Activated naive CD4-positive, alpha-beta T cell treated with anti-CD3 and anti-CD28 coated beads for 36 hours (primary cell): ENCODE measurements around the gene DHRS1. TPM values are rescaled to one million over a fixed set of nuclear protein-coding genes. Genes with fewer than 3 reads are reported as not detected.

Experiments used
- CTCF ChIA-PET: fragments of 350-600 bp; sonication (Branson Sonifier 250); formaldehyde crosslinking; loops from one replicate; lab custom pipeline; 2021; ENCODE audit warnings: antibody characterized with exemption; lab: Charles Lee
- DNase-seq: peaks from one replicate; pipeline ENCODE4 v3.0.0-alpha.2; 2020
- H3K27ac Mint-ChIP-seq: one replicate; pipeline ENCODE4 v1.8.0; 2021; ENCODE audit warnings: mild to moderate bottlenecking, mixed read lengths
- H3K27me3 Mint-ChIP-seq: one replicate; pipeline ENCODE4 v1.8.0; 2021; ENCODE audit warnings: low read depth, mixed read lengths
- H3K36me3 Mint-ChIP-seq: one replicate; pipeline ENCODE4 v1.8.0; 2021; ENCODE audit warnings: low read depth, mixed read lengths
- H3K4me1 Mint-ChIP-seq: one replicate; pipeline ENCODE4 v1.8.0; 2021; ENCODE audit warnings: low read depth, mixed read lengths
- H3K4me3 Mint-ChIP-seq: one replicate; pipeline ENCODE4 v1.8.0; 2021; ENCODE audit warnings: mild to moderate bottlenecking, moderate library complexity, mixed read lengths
- H3K9me3 Mint-ChIP-seq: one replicate; pipeline ENCODE4 v1.8.0; 2021; ENCODE audit warnings: mixed read lengths
- intact Hi-C: fragments of 100-400 bp; cut with micrococcal nuclease; formaldehyde crosslinking; loops from one replicate; pipeline ENCODE4 v1.15.1; 2023
- total RNA-seq, 2 experiments: library from RNA; stranded (reverse); gene quantifications; one replicate each; pipeline ENCODE4 v1.2.3, GENCODE V29; 2021

Gene DHRS1
- total RNA-seq, 2 experiments from 2014 or later = 11.8 to 13.8 TPM

- no peak overlapping the region for H3K4me3 Mint-ChIP-seq
- no peaks in the 10 kb centered on the region for H3K9me3 Mint-ChIP-seq
- peaks cover 7% of the 10 kb centered on the region for H3K36me3 Mint-ChIP-seq
- no peaks in the 10 kb centered on the region for H3K27me3 Mint-ChIP-seq
- intact Hi-C loops = no loop called here
- CTCF ChIA-PET = interaction anchor here (0.5 to 1.4 kb wide), 3 partner anchors 12 to 74 kb away, joined by 3 to 9 read pairs (median 4); no protein-coding TSS in a partner anchor
- no peaks in the 10 kb centered on the region for H3K4me1 Mint-ChIP-seq
- DNase-seq = no peak
- no peak overlapping the region for H3K27ac Mint-ChIP-seq
Measured at GRCh38 chr14:24258548-24259265, 40.9 kb downstream of the DHRS1 start.

- Mint-ChIP-seq H3K36me3 (peaks cover 8% of the 10 kb centered on the region), H3K27ac (no peak overlapping the region), H3K4me3 (no peak overlapping the region), H3K27me3 (no peaks in the 10 kb centered on the region), H3K9me3 (no peaks in the 10 kb centered on the region), H3K4me1 (no peaks in the 10 kb centered on the region)
- intact Hi-C loops = no loop called here
- DNase-seq = no peak
- CTCF ChIA-PET = interaction anchor here (1.4 to 2.0 kb wide), 2 partner anchors 11 to 13 kb away, joined by 7 to 9 read pairs; partner anchors contain the start of gene RABGGTA
Measured at GRCh38 chr14:24258119-24258518, 41.5 kb downstream of the DHRS1 start.

- H3K4me1 Mint-ChIP-seq = no peaks in the 10 kb centered on the region
- no peak for DNase-seq
- H3K27me3 Mint-ChIP-seq = no peaks in the 10 kb centered on the region
- no peak overlapping the region for H3K27ac Mint-ChIP-seq
- intact Hi-C loops = no loop called here
- H3K4me3 Mint-ChIP-seq = no peak overlapping the region
- peaks cover 8% of the 10 kb centered on the region for H3K36me3 Mint-ChIP-seq
- CTCF ChIA-PET = interaction anchor here (1.2 to 2.0 kb wide), 3 partner anchors 10 to 41 kb away, joined by 3 to 9 read pairs (median 7); partner anchors contain the start of genes MDP1 and RABGGTA
- H3K9me3 Mint-ChIP-seq = no peaks in the 10 kb centered on the region
Measured at GRCh38 chr14:24256960-24257359, 42.6 kb downstream of the DHRS1 start.

- CTCF ChIA-PET = interaction anchor here (1.2 to 2.3 kb wide), 3 partner anchors 15 to 40 kb away, joined by 3 to 7 read pairs (median 7); partner anchors contain the start of genes MDP1 and RABGGTA
- intact Hi-C loops = no loop called here
- DNase-seq = no peak
- no peak overlapping the region for H3K27ac Mint-ChIP-seq
- no peaks in the 10 kb centered on the region for H3K27me3 Mint-ChIP-seq
- H3K36me3 Mint-ChIP-seq = peaks cover 8% of the 10 kb centered on the region
- H3K9me3 Mint-ChIP-seq = no peaks in the 10 kb centered on the region
- H3K4me1 Mint-ChIP-seq = no peaks in the 10 kb centered on the region
- H3K4me3 Mint-ChIP-seq = no peak overlapping the region
Measured at GRCh38 chr14:24255931-24256711, 43.5 kb downstream of the DHRS1 start.

GRCh38 chr14:24255438-24255837, 44.1 kb downstream of the DHRS1 start:
- CTCF ChIA-PET = interaction anchor here (2.3 kb wide), 1 partner anchor 16 kb away, joined by 7 read pairs; the partner anchor contains the start of gene RABGGTA
- H3K36me3 Mint-ChIP-seq = peaks cover 8% of the 10 kb centered on the region
- no peak overlapping the region for H3K27ac Mint-ChIP-seq
- no peaks in the 10 kb centered on the region for H3K27me3 Mint-ChIP-seq
- no peak for DNase-seq
- no peak overlapping the region for H3K4me3 Mint-ChIP-seq
- H3K4me1 Mint-ChIP-seq = peaks cover 5% of the 10 kb centered on the region
- intact Hi-C loops = no loop called here
- no peaks in the 10 kb centered on the region for H3K9me3 Mint-ChIP-seq

GRCh38 chr14:24254630-24255392, 44.8 kb downstream of the DHRS1 start:
- Mint-ChIP-seq H3K4me3 (no peak overlapping the region), H3K9me3 (no peaks in the 10 kb centered on the region), H3K27me3 (no peaks in the 10 kb centered on the region), H3K27ac (no peak overlapping the region), H3K36me3 (peaks cover 8% of the 10 kb centered on the region), H3K4me1 (peaks cover 9% of the 10 kb centered on the region)
- no peak for DNase-seq
- CTCF ChIA-PET = interaction anchor here (2.3 kb wide), 1 partner anchor 16 kb away, joined by 7 read pairs; the partner anchor contains the start of gene RABGGTA
- intact Hi-C loops = no loop called here

- Mint-ChIP-seq H3K36me3 (peaks cover 10% of the 10 kb centered on the region), H3K27me3 (no peaks in the 10 kb centered on the region), H3K4me3 (no peak overlapping the region), H3K27ac (no peak overlapping the region), H3K9me3 (no peaks in the 10 kb centered on the region), H3K4me1 (peaks cover 16% of the 10 kb centered on the region)
- no peak for DNase-seq
- intact Hi-C loops = no loop called here
- CTCF ChIA-PET = interaction anchor here (2.3 kb wide), 1 partner anchor 17 kb away, joined by 7 read pairs; the partner anchor contains the start of gene RABGGTA
Measured at GRCh38 chr14:24253936-24254335, 45.6 kb downstream of the DHRS1 start.

GRCh38 chr14:24252289-24253124, 47.1 kb downstream of the DHRS1 start:
- DNase-seq = no peak
- H3K27ac Mint-ChIP-seq = no peak overlapping the region

GRCh38 chr14:24251880-24252288, 47.7 kb downstream of the DHRS1 start:
- no peaks in the 10 kb centered on the region for H3K27me3 Mint-ChIP-seq
- CTCF ChIA-PET = interaction anchor here (2.1 to 2.7 kb wide), 3 partner anchors 9 to 46 kb away, joined by 7 to 24 read pairs (median 10); partner anchors contain the start of genes RABGGTA and TINF2
- no peak overlapping the region for H3K4me3 Mint-ChIP-seq

More at GRCh38 chr14:24252289-24253124, 47.1 kb downstream of the DHRS1 start:
- CTCF ChIA-PET = interaction anchor here (1.1 to 2.7 kb wide), 4 partner anchors 9 to 45 kb away, joined by 4 to 24 read pairs (median 8); partner anchors contain the start of genes RABGGTA and TINF2
- peaks cover 21% of the 10 kb centered on the region for H3K4me1 Mint-ChIP-seq
- peaks cover 10% of the 10 kb centered on the region for H3K36me3 Mint-ChIP-seq
- no peak overlapping the region for H3K4me3 Mint-ChIP-seq
- H3K9me3 Mint-ChIP-seq = no peaks in the 10 kb centered on the region
- intact Hi-C loops = no loop called here
- no peaks in the 10 kb centered on the region for H3K27me3 Mint-ChIP-seq

GRCh38 chr14:24250354-24250753, 49.2 kb downstream of the DHRS1 start:
- DNase-seq = no peak
- Mint-ChIP-seq H3K4me1 (peaks cover 28% of the 10 kb centered on the region), H3K36me3 (peaks cover 6% of the 10 kb centered on the region), H3K4me3 (no peak overlapping the region), H3K27me3 (no peaks in the 10 kb centered on the region), H3K9me3 (no peaks in the 10 kb centered on the region), H3K27ac (no peak overlapping the region)
- CTCF ChIA-PET = interaction anchor here (0.6 to 2.7 kb wide), 6 partner anchors 8 to 986 kb away, joined by 3 to 24 read pairs (median 6); partner anchors contain the start of genes CIDEB, RABGGTA, TGM1 and TINF2
- intact Hi-C loops = no loop called here

More at GRCh38 chr14:24251880-24252288, 47.7 kb downstream of the DHRS1 start:
- Mint-ChIP-seq H3K36me3 (peaks cover 7% of the 10 kb centered on the region), H3K9me3 (no peaks in the 10 kb centered on the region), H3K4me1 (peaks cover 25% of the 10 kb centered on the region), H3K27ac (no peak overlapping the region)
- intact Hi-C loops = no loop called here
- no peak for DNase-seq
